Effector memory CD8-positive, alpha-beta T cell (primary cell): ENCODE measurements around the gene KRT7.

Experiments used
- ATAC-seq: fragments of 150-1000 bp; cut with Tn5 transposase; replicated peaks from 2 replicates; pipeline ENCODE4 v1.10.0; 2021; ENCODE audit warnings: mild to moderate bottlenecking, moderate library complexity
- DNase-seq, 3 experiments: peaks; one replicate each; pipeline ENCODE4 v3.0.0; 2021
- H3K27ac Mint-ChIP-seq, 2 donors: one replicate each; pipeline ENCODE4 v1.8.0; 2022; ENCODE audit warnings: mild to moderate bottlenecking in 2 of 2, mixed read lengths in 2 of 2, moderate library complexity in 2 of 2
- H3K27me3 Mint-ChIP-seq, 2 donors: one replicate each; pipeline ENCODE4 v1.8.0; 2022; ENCODE audit warnings: mixed read lengths in 2 of 2
- H3K36me3 Mint-ChIP-seq: one replicate; pipeline ENCODE4 v1.8.0; 2022; ENCODE audit warnings: mild to moderate bottlenecking, moderate library complexity, mixed read lengths; ENCODE audit not compliant: insufficient read depth
- H3K4me1 Mint-ChIP-seq, 2 donors: one replicate each; pipeline ENCODE4 v1.8.0; 2022; ENCODE audit warnings: low read depth in 2 of 2, mixed read lengths in 2 of 2
- H3K4me3 Mint-ChIP-seq, 2 donors: one replicate each; pipeline ENCODE4 v1.8.0; 2022; ENCODE audit warnings: mild to moderate bottlenecking in 2 of 2, mixed read lengths in 2 of 2, moderate library complexity in 2 of 2
- H3K9me3 Mint-ChIP-seq, 2 donors: one replicate each; pipeline ENCODE4 v1.8.0; 2022; ENCODE audit warnings: mixed read lengths in 2 of 2

KRT7 gene

GRCh38 chr12:52203079-52203921 is 29.7 kb upstream of the KRT7 start:
- Mint-ChIP-seq H3K9me3 (no peaks in the 10 kb centered on the region), H3K27ac (no peak overlapping the region), H3K27me3 (peaks cover 37 to 84% of the 10 kb centered on the region in 2 donors), H3K36me3 (no peaks in the 10 kb centered on the region), H3K4me3 (no peak overlapping the region), H3K4me1 (peaks cover 0 to 8% of the 10 kb centered on the region in 2 donors)
- DNase-seq (no peak), ATAC-seq (peak; percentile 29)

- H3K36me3 Mint-ChIP-seq: no peaks in the 10 kb centered on the region
- DNase-seq: no peak
- H3K4me1 Mint-ChIP-seq: peaks cover 0 to 8% of the 10 kb centered on the region in 2 donors
- no peaks in the 10 kb centered on the region for H3K9me3 Mint-ChIP-seq
- H3K27ac Mint-ChIP-seq: no peak overlapping the region
- H3K4me3 Mint-ChIP-seq: no peak overlapping the region
- ATAC-seq: no peak
- peaks cover 34 to 84% of the 10 kb centered on the region in 2 donors for H3K27me3 Mint-ChIP-seq
These were observed 28.7 kb upstream of the KRT7 start for GRCh38 chr12:52204095-52204930.

GRCh38 chr12:52204931-52205505 is 28.0 kb upstream of the KRT7 start:
- Mint-ChIP-seq H3K36me3 (no peaks in the 10 kb centered on the region), H3K4me3 (no peak overlapping the region), H3K27me3 (peaks cover 35 to 81% of the 10 kb centered on the region in 2 donors), H3K9me3 (no peaks in the 10 kb centered on the region), H3K27ac (no peak overlapping the region), H3K4me1 (peaks cover 0 to 8% of the 10 kb centered on the region in 2 donors)
- ATAC-seq (no peak), DNase-seq (no peak)

- DNase-seq (no peak), ATAC-seq (no peak)
- no peak overlapping the region for H3K27ac Mint-ChIP-seq
- H3K9me3 Mint-ChIP-seq: no peaks in the 10 kb centered on the region
- H3K27me3 Mint-ChIP-seq: peaks cover 34 to 79% of the 10 kb centered on the region in 2 donors
- no peak overlapping the region for H3K4me3 Mint-ChIP-seq
- peaks cover 0 to 8% of the 10 kb centered on the region in 2 donors for H3K4me1 Mint-ChIP-seq
- H3K36me3 Mint-ChIP-seq: no peaks in the 10 kb centered on the region
These were observed 27.3 kb upstream of the KRT7 start for GRCh38 chr12:52205612-52206303.

DNA sequence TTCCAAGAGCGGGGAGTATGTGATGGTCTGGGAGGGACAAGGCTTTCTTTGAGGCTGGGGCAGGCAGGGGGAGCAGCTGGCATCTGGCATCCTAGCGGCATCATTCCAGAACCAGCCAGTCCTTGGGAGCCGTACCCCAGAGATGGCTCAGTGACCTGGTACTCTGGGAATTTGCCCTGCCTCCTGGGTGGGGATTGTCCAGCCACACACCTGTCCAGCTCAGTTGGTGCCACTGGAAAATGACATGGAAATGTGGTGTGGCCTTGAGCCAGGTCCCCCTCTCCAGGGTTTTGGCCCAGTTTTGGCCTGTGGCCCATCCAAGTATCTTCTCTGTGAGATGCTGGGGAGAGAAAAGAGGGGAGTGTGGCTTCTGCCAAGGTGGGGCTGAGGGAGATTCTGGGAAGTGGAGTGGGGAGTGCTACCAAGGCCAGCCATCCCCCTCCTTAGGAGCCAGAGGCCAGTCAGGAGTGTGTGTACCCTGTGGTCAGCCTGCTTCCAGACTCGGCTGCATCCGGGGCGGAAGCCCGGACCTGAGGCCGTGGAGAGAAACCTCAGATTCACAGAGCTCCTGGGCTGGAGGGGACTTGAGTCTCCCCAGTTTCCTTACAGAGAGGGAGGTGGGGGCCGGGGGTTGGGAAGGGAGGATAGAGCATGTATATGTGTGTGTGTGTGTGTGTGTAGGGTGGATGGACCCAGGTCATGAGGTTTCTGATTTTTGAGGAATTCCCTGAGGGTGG is 26.6 kb upstream of the KRT7 start:
- Mint-ChIP-seq H3K27ac (no peak overlapping the region), H3K4me1 (peaks cover 0 to 8% of the 10 kb centered on the region in 2 donors)
- ATAC-seq: no peak

DNA sequence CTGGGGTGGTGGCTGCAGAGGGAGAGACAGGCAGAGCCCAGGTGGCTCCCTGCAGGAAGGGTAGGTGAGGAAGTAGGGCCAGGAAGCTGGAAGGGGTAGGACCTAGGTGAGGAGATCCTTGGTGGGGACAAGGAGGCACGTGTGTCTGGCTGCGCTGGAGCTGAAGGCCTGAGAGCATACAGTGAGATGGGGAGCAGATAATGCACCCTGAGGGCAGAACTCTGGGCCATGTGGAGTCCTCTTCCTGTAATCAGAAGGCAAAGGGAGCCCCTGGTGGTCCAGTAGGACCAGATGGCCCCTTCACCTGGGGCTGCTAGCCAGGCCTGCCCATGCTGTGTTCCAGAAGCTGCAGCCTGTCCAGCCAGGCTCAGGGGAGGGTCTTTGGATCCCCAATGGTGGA is 25.9 kb upstream of the KRT7 start:
- Mint-ChIP-seq H3K9me3 (no peaks in the 10 kb centered on the region), H3K36me3 (no peaks in the 10 kb centered on the region), H3K4me1 (peaks cover 0 to 8% of the 10 kb centered on the region in 2 donors), H3K27ac (no peak overlapping the region), H3K27me3 (peaks cover 21 to 77% of the 10 kb centered on the region in 2 donors), H3K4me3 (no peak overlapping the region)
- ATAC-seq (no peak), DNase-seq (no peak)

More for the DNA sequence above, 26.6 kb upstream of the KRT7 start:
- peaks cover 27 to 79% of the 10 kb centered on the region in 2 donors for H3K27me3 Mint-ChIP-seq
- H3K9me3 Mint-ChIP-seq: no peaks in the 10 kb centered on the region
- no peaks in the 10 kb centered on the region for H3K36me3 Mint-ChIP-seq
- no peak overlapping the region for H3K4me3 Mint-ChIP-seq
- no peak for DNase-seq

- Mint-ChIP-seq H3K27me3 (peaks cover 15 to 72% of the 10 kb centered on the region in 2 donors), H3K9me3 (no peaks in the 10 kb centered on the region), H3K27ac (no peak overlapping the region), H3K4me1 (peaks cover 0 to 5% of the 10 kb centered on the region in 2 donors), H3K36me3 (no peaks in the 10 kb centered on the region), H3K4me3 (no peak overlapping the region)
- ATAC-seq (no peak), DNase-seq (no peak)
These were observed 25.1 kb upstream of the KRT7 start for GRCh38 chr12:52207895-52208294.

GRCh38 chr12:52208424-52209165 is 24.4 kb upstream of the KRT7 start:
- Mint-ChIP-seq H3K4me1 (peaks cover 0 to 5% of the 10 kb centered on the region in 2 donors), H3K27me3 (peaks cover 18 to 72% of the 10 kb centered on the region in 2 donors), H3K36me3 (no peaks in the 10 kb centered on the region), H3K9me3 (no peaks in the 10 kb centered on the region), H3K4me3 (no peak overlapping the region), H3K27ac (no peak overlapping the region)
- ATAC-seq: no peak
- DNase-seq: no peak

- H3K27ac Mint-ChIP-seq: no peak overlapping the region
- H3K4me3 Mint-ChIP-seq: no peak overlapping the region
- no peak for ATAC-seq
- H3K4me1 Mint-ChIP-seq: peaks cover 0 to 10% of the 10 kb centered on the region in 2 donors
- H3K27me3 Mint-ChIP-seq: peaks cover 23 to 72% of the 10 kb centered on the region in 2 donors
- no peak for DNase-seq
- H3K9me3 Mint-ChIP-seq: no peaks in the 10 kb centered on the region
- H3K36me3 Mint-ChIP-seq: no peaks in the 10 kb centered on the region
These were observed 23.7 kb upstream of the KRT7 start for GRCh38 chr12:52209321-52209720.

DNA sequence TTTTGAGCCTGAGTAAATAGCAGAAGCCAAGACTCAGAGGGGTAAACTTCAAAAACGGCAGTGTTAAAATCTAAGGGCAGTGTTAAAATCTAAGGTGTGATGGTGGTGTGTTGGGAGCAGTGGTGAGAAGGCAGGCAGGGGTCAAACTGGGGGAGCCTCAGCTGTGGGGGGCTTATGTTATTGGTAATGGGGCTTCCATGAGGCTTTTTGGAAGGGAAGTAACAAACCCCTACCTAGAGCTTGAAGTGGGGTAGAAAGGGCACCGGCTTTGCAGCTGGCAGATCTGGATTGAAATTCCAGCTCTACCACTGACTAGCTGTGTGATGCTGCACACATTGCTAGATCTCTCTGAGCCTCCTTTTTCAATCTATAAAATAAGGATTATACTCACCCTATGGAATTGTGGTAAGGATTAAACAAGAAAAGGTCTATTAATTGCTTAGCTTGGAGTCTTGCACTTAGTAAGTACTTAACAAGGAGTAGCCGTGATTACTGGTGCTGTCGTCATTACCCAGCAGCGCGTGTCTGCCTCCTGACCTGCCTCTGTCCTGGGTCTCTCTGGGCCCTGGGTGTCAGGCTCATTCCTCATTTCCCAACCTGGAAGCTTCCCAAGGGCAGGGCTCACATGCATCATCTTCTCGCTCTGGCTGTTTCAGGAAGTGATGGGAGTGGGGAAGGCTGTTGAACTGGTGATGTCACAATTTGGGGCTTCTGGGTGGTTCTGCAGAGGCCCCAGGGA is 22.7 kb upstream of the KRT7 start:
- Mint-ChIP-seq H3K9me3 (no peaks in the 10 kb centered on the region), H3K4me3 (no peak overlapping the region), H3K36me3 (no peaks in the 10 kb centered on the region), H3K4me1 (peaks cover 0 to 10% of the 10 kb centered on the region in 2 donors), H3K27ac (no peak overlapping the region), H3K27me3 (peaks cover 25 to 81% of the 10 kb centered on the region in 2 donors)
- ATAC-seq: no peak
- no peak for DNase-seq

- Mint-ChIP-seq H3K36me3 (no peaks in the 10 kb centered on the region), H3K4me1 (peaks cover 0 to 10% of the 10 kb centered on the region in 2 donors), H3K9me3 (no peaks in the 10 kb centered on the region), H3K27ac (no peak overlapping the region), H3K27me3 (peaks cover 28 to 87% of the 10 kb centered on the region in 2 donors), H3K4me3 (no peak overlapping the region)
- no peak for DNase-seq
- no peak for ATAC-seq
These were observed 22.0 kb upstream of the KRT7 start for GRCh38 chr12:52210925-52211650.
